Measurements from ENCODE around the gene RPRD1B. TPM values are rescaled to one million over a fixed set of nuclear protein-coding genes. Genes with fewer than 3 reads are reported as not detected.

RPRD1B gene
- total and polyA plus RNA-seq, 2 of the 4 experiments (the other 2 are of a cell fraction), result 8.4 to 9.9 TPM

- dilution Hi-C loops (cut with HindIII; ENCODE audit: low sequenced_read_pairs, unreplicated experiment) (no loop called here), in situ Hi-C loops (cut with MboI; ENCODE audit: low sequenced_read_pairs) (loop anchor here (5.0 kb wide), 1 partner anchor 89 kb away; the partner anchor contains the start of gene TGM2), intact Hi-C loops (cut with micrococcal nuclease) (no loop called here)
- Histone ChIP-seq H3K79me1 (ENCODE audit: low read depth in 1 of 2, low read length in 2 of 2) (peaks cover 35 to 60% of the 10 kb centered on the region in 2 experiments), H3K18ac (ENCODE audit: low read depth, low read length) (no peak overlapping the region), H2BK120ac (ENCODE audit: low read depth, low read length) (no peak overlapping the region), H4K20me1 (ENCODE audit: insufficient read depth, low read length) (no peaks in the 10 kb centered on the region), H2AFZ (replicated peaks; ENCODE audit: low read length, poor library complexity) (no peak overlapping the region), H3K9me1 (ENCODE audit: insufficient read depth, low read length) (peaks cover 19% of the 10 kb centered on the region), H2AK9ac (replicated peaks; ENCODE audit: low read depth, low read length, poor library complexity) (no peak overlapping the region), H4K5ac (ENCODE audit: low read depth, low read length) (no peak overlapping the region; the same call in 1 of the 2 replicates), H3K4me3 (ENCODE audit: insufficient read depth, low read depth, low read length) (no peak overlapping the region), H3K14ac (replicated peaks; ENCODE audit: low read depth, low read length) (no peak overlapping the region), H2BK20ac (ENCODE audit: low read depth, low read length) (no peak overlapping the region), H2AK5ac (ENCODE audit: low read depth, low read length) (0 out of 2 replicates have a peak overlapping the region, but pooled peaks have one; percentile 11), H3K9me3 (ENCODE audit: control insufficient read depth, insufficient read depth, low read length) (peaks cover 2% of the 10 kb centered on the region; the same call in 1 of the 2 replicates), H3K56ac (ENCODE audit: extremely low read depth, insufficient read depth, low read length) (no peak overlapping the region), H2BK15ac (ENCODE audit: low read depth, low read length) (no peak overlapping the region), H4K91ac (ENCODE audit: insufficient read depth, low read depth, low read length) (no peak overlapping the region; the same call in 1 of the 2 replicates), H3K4ac (ENCODE audit: low read depth, low read length) (peak overlapping the region; percentile 32; the same call in 1 of the 2 replicates), H3K27me3 (ENCODE audit: control insufficient read depth, insufficient read depth, low read length) (no peaks in the 10 kb centered on the region), H3K36me3 (ENCODE audit: control insufficient read depth, insufficient read depth, low read length) (peaks cover 10% of the 10 kb centered on the region), H2BK5ac (ENCODE audit: low read depth, low read length, poor library complexity, severe bottlenecking) (no peak overlapping the region), H3K4me1 (ENCODE audit: control insufficient read depth, insufficient read depth, low read length) (peaks cover 18% of the 10 kb centered on the region), H3K9ac (ENCODE audit: low read depth, low read length) (no peak overlapping the region), H3K23ac (ENCODE audit: low read depth, low read length) (no peak overlapping the region), H3K27ac (ENCODE audit: insufficient read depth, low read length) (no peak overlapping the region), H3K4me2 (ENCODE audit: low read depth, low read length) (no peak overlapping the region), H4K8ac (ENCODE audit: low read depth in 2 of 2, low read length in 2 of 2) (no peak overlapping the region)
- no peak for ATAC-seq (ENCODE audit: low read depth)
- no peak for TF ChIP-seq FOS (IDR thresholded peaks at IDR 0.05; ENCODE audit: low read depth, low read length)
- TF ChIP-seq RCOR1 (IDR thresholded peaks at IDR 0.05; ENCODE audit: insufficient replicate concordance, low read length), result no peak
- no peak for TF ChIP-seq BHLHE40 (IDR thresholded peaks at IDR 0.05; ENCODE audit: low read depth, low read length)
- no peak for TF ChIP-seq POLR2A (IDR thresholded peaks at IDR 0.05; ENCODE audit: low read depth, low read length)
- no peak for TF ChIP-seq SMC3 (IDR thresholded peaks at IDR 0.05; ENCODE audit: low read depth, low read length)
- TF ChIP-seq, protein P1, sequence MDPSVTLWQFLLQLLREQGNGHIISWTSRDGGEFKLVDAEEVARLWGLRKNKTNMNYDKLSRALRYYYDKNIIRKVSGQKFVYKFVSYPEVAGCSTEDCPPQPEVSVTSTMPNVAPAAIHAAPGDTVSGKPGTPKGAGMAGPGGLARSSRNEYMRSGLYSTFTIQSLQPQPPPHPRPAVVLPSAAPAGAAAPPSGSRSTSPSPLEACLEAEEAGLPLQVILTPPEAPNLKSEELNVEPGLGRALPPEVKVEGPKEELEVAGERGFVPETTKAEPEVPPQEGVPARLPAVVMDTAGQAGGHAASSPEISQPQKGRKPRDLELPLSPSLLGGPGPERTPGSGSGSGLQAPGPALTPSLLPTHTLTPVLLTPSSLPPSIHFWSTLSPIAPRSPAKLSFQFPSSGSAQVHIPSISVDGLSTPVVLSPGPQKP (IDR thresholded peaks at IDR 0.05; ENCODE audit: borderline replicate concordance, low read depth, low read length), result no peak
- no peak for TF ChIP-seq CHD1 (IDR thresholded peaks at IDR 0.05; ENCODE audit: low read depth, low read length)
- TF ChIP-seq MAZ (IDR thresholded peaks at IDR 0.05; ENCODE audit: borderline replicate concordance, low read depth, low read length), result no peak
- TF ChIP-seq NFE2L2 (IDR thresholded peaks at IDR 0.05; ENCODE audit: low read depth, low read length), result no peak
- no peak for TF ChIP-seq RFX5 (IDR thresholded peaks at IDR 0.05; ENCODE audit: low read depth, low read length)
- TF ChIP-seq MAFK (IDR thresholded peaks at IDR 0.05; ENCODE audit: low read depth, low read length), result no peak
- WGBS, 2 experiments (ENCODE audit: extremely low coverage in 2 of 2, insufficient read length in 1 of 2), result 86% methylated on average over 1 of the region's 2 CpGs; no CpG with 5 or more reads in 1 of the 2 experiments
- no peak for DNase-seq
- no TSS peak for BruUV-seq (replicated peaks)
- CTCF ChIA-PET, result interaction anchor here (0.5 to 0.9 kb wide), 2 partner anchors 143 to 553 kb away, joined by 3 read pairs; no protein-coding TSS in a partner anchor
- POLR2A ChIA-PET (ENCODE audit: unreplicated experiment), result no interaction called here
Measured at GRCh38 chr20:38078084-38078483, 44.5 kb downstream of the RPRD1B start.

Data from IMR-90 (cell line).